Astrocyte of the cerebellum (primary cell): ENCODE measurements around the gene SFTPB.
"Not testable (repeated sequence)": the region's sequence is repeated elsewhere in the genome, so short reads cannot be mapped to it uniquely, and the experiment has no call there.

ENCODE experiments used
- DNase-seq: peaks from one replicate; pipeline ENCODE4 v3.0.0-alpha.2; 2011; ENCODE audit warnings: low read depth
- H3K4me3 ChIP-seq: 2 replicates; pipeline ENCODE4 v1.5.1; 2011; ENCODE audit warnings: mild to moderate bottlenecking, low read depth, low read length, moderate library complexity
- CTCF ChIP-seq: IDR thresholded peaks from 2 replicates; pipeline ENCODE4 v1.5.1; 2012; ENCODE audit warnings: low read length, low read depth, moderate library complexity, mild to moderate bottlenecking; ENCODE audit errors: missing control alignments
- in situ Hi-C: cut with HindIII; loops from 2 replicates; pipeline ENCODE4 v1.10.0; 2017; ENCODE audit warnings: low sequenced_read_pairs

The SFTPB gene

GRCh38 chr2:85661139-85661858 lies 6.7 kb downstream of the SFTPB start:
- no peak overlapping the region for H3K4me3 ChIP-seq
- in situ Hi-C loops: no loop called here
- no peak for DNase-seq
- no peak for TF ChIP-seq CTCF

- DNase-seq: no peak
- no peak for TF ChIP-seq CTCF
- H3K4me3 ChIP-seq: no peak overlapping the region
- in situ Hi-C loops: no loop called here
These were observed 7.3 kb downstream of the SFTPB start for GRCh38 chr2:85660725-85661124.

- DNase-seq, H3K4me3 ChIP-seq, in situ Hi-C loops: not testable (repeated sequence)
These were observed 7.7 kb downstream of the SFTPB start for GRCh38 chr2:85660301-85660700.

GRCh38 chr2:85659324-85659981 lies 8.5 kb downstream of the SFTPB start:
- in situ Hi-C loops: loop anchor here (5.0 kb wide), 1 partner anchor 48 kb away; no protein-coding TSS in a partner anchor
- no peak for TF ChIP-seq CTCF
- no peak overlapping the region for H3K4me3 ChIP-seq
- DNase-seq: no peak

- not testable (repeated sequence) for H3K4me3 ChIP-seq, DNase-seq
- in situ Hi-C loops: loop anchor here (5.0 kb wide), 1 partner anchor 50 kb away; no protein-coding TSS in a partner anchor
These were observed 10.6 kb downstream of the SFTPB start for GRCh38 chr2:85657399-85657798.

GRCh38 chr2:85656468-85656867 lies 11.5 kb downstream of the SFTPB start:
- no peak overlapping the region for H3K4me3 ChIP-seq
- in situ Hi-C loops: loop anchor here (5.0 kb wide), 1 partner anchor 51 kb away; no protein-coding TSS in a partner anchor
- DNase-seq: no peak
- TF ChIP-seq CTCF: no peak

- TF ChIP-seq CTCF: no peak
- DNase-seq: no peak
- in situ Hi-C loops: loop anchor here (5.0 kb wide), 1 partner anchor 51 kb away; no protein-coding TSS in a partner anchor
These were observed 12.0 kb downstream of the SFTPB start for GRCh38 chr2:85655961-85656417.

More at GRCh38 chr2:85655961-85656417, 12.0 kb downstream of the SFTPB start:
- no peak overlapping the region for H3K4me3 ChIP-seq
